K562 (cell line): Measurements from ENCODE around the gene NKAIN4. TPM values are rescaled to one million over a fixed set of nuclear protein-coding genes. Genes with fewer than 3 reads are reported as not detected.

Source experiments
- ATF4 ChIP-seq: fragments of 450-650 bp; formaldehyde crosslinking; IDR thresholded peaks from 2 replicates; pipeline ENCODE4 v1.4.0; 2022; ENCODE audit warnings: mild to moderate bottlenecking, moderate library complexity
- CBFA2T3 ChIP-seq: fragments of 450-650 bp; IDR thresholded peaks from 2 replicates; pipeline ENCODE4 v1.6.1; 2017
- KDM5B ChIP-seq: fragments of 200-600 bp; sonication (generic); IDR thresholded peaks from 2 replicates; pipeline ENCODE4 v1.6.1; 2012; ENCODE audit warnings: low read depth, mild to moderate bottlenecking, moderate library complexity, low read length, control low read depth, inconsistent platforms; ENCODE audit not compliant: insufficient replicate concordance
- NFE2L1 ChIP-seq: fragments of 450-650 bp; IDR thresholded peaks from 2 replicates; pipeline ENCODE4 v1.6.1; 2016; ENCODE audit warnings: missing genetic modification characterization, low read depth, mild to moderate bottlenecking, missing compliant biosample characterization, moderate library complexity, borderline replicate concordance
- PHF8 ChIP-seq: fragments of 200-600 bp; sonication (generic); IDR thresholded peaks from 2 replicates; pipeline ENCODE4 v1.6.1; 2012; ENCODE audit warnings: mixed run types, mild to moderate bottlenecking, inconsistent platforms, low read length, moderate library complexity, borderline replicate concordance
- POLR2A ChIP-seq: fragments of 450-650 bp; conservative IDR thresholded peaks from 2 replicates; pipeline ENCODE4 v1.6.1; 2016
- RBFOX2 ChIP-seq: fragments of 200-400 bp; formaldehyde crosslinking; IDR thresholded peaks from 2 replicates; pipeline ENCODE4 v1.6.1; 2017; ENCODE audit warnings: low read depth, mild to moderate bottlenecking, low read length, moderate library complexity
- polyA plus RNA-seq, 8 experiments: library from polyadenylated mRNA; depleted of rRNA in 4 of 8; stranded (reverse) in 5 of 8; unstranded in 3 of 8; fragments of >200 nt; fragmentation: Nextera tagmentation in 2 of 8; fragmentation: Illumina TruSeq in 1 of 8; extraction: Ambion mirVana in 2 of 8; extraction: Trizol in 1 of 8; gene quantifications; 2 replicates each; pipeline versions ENCODE4 v1.2.1 to v1.2.3, GENCODE V29; 2011 to 2014; ENCODE audit warnings: inconsistent platforms in 1 of 8, missing spikeins in 1 of 8
- total RNA-seq, 7 experiments: library from RNA; depleted of rRNA in 6 of 7; stranded (reverse); fragments of >200 nt in 6 of 7; fragmentation: Illumina TruSeq in 2 of 7; extraction: Trizol in 2 of 7; gene quantifications; 2 replicates each; pipeline versions ENCODE4 v1.2.1 to v1.2.3, GENCODE V29; 2011 to 2021; ENCODE audit warnings: low replicate concordance in 1 of 7
- TF ChIP-seq, protein P1 (sequence below), 2 experiments: IDR thresholded peaks; 2 replicates each; pipeline ENCODE4 v1.6.1; 2012; ENCODE audit warnings: improper control_type of control experiment in 2 of 2, low read depth in 2 of 2, low read length in 2 of 2, borderline replicate concordance in 1 of 2
- TF ChIP-seq, protein P2 (sequence below): fragments of 250-450 bp; sonication (Bioruptor Pico); IDR thresholded peaks from 2 replicates; pipeline ENCODE4 v1.8.0; 2022; ENCODE audit warnings: moderate library complexity, mild to moderate bottlenecking, inconsistent platforms
- TF ChIP-seq, protein P3 (sequence below): conservative IDR thresholded peaks from 2 replicates; pipeline ENCODE4 v1.6.1; 2011; ENCODE audit warnings: low read depth, mild to moderate bottlenecking, low read length; ENCODE audit not compliant: control insufficient read depth
- TF ChIP-seq, protein P4 (sequence below): fragments of 450-650 bp; IDR thresholded peaks from 2 replicates; pipeline ENCODE4 v1.7.1; 2018; ENCODE audit warnings: mild to moderate bottlenecking, low read depth; ENCODE audit not compliant: partially characterized antibody

NKAIN4 gene
- total and polyA plus RNA-seq, 9 of the 15 experiments (the other 6 are each of a cell fraction or from before 2014, with no cell fraction given) = not detected

DNA sequence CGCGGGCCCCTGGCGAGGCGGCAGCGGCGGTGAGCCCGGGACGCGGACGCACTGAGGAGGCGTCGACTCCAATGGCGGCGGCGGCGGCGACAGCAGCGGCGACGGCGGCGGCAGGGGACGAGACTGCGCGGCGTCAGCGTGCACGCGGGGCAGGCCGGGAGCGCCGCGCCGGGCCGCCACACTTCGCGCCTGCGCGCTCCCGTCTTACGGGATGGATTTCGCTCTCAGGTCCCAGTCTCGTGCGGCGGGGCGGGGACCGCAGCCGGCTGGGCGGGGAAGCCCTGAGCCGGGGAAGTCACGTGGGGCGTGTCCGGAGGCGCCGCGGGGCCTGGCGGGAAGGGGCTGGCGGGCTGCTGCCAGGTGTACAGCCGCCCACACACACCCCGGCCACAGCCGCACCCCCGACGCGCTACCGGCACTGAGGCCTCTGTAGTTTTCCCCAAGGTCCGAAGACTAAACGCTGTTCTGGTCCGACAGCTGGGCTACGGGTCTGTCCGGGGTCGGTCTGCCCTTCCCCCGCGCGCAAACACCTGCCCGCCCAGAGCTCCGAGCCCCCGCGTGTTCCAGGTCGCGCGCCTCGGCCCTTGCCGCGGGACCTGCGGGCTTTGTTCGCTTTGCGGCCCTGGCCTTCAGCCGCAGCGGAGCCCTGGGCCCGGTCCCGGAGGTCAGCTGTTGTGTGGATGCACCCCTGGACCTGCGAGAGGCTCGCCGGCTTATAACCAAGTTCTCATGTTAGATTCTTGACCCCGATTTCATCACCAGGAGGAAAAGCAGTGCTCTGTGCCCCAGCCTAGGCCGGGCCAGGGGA is 38.0 kb downstream of the NKAIN4 start, which contains the start of gene YTHDF1 (continued):
- TF ChIP-seq ATF4 (CRISPR knock-in tag) (peak; percentile 16; the same call in 1 of the 2 replicates), POLR2A (peak; percentile 77), RBFOX2 (peak; percentile 81), NFE2L1 (tag) (no peak), KDM5B (peak; percentile 85), CBFA2T3 (peak; percentile 40; the same call in 1 of the 2 replicates), PHF8 (peak; percentile 76; the same call in 1 of the 2 replicates)
- TF ChIP-seq, protein P1, sequence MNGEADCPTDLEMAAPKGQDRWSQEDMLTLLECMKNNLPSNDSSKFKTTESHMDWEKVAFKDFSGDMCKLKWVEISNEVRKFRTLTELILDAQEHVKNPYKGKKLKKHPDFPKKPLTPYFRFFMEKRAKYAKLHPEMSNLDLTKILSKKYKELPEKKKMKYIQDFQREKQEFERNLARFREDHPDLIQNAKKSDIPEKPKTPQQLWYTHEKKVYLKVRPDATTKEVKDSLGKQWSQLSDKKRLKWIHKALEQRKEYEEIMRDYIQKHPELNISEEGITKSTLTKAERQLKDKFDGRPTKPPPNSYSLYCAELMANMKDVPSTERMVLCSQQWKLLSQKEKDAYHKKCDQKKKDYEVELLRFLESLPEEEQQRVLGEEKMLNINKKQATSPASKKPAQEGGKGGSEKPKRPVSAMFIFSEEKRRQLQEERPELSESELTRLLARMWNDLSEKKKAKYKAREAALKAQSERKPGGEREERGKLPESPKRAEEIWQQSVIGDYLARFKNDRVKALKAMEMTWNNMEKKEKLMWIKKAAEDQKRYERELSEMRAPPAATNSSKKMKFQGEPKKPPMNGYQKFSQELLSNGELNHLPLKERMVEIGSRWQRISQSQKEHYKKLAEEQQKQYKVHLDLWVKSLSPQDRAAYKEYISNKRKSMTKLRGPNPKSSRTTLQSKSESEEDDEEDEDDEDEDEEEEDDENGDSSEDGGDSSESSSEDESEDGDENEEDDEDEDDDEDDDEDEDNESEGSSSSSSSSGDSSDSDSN (IDR thresholded peaks at IDR 0.05; ENCODE audit: borderline replicate concordance in 1 of 2, low read depth in 2 of 2, low read length in 2 of 2) = 0 out of 4 replicates have a peak, but pooled peaks of 1 of the 2 experiments have one; percentile 35
- TF ChIP-seq, protein P2, sequence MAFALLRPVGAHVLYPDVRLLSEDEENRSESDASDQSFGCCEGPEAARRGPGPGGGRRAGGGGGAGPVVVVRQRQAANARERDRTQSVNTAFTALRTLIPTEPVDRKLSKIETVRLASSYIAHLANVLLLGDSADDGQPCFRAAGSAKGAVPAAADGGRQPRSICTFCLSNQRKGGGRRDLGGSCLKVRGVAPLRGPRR (CRISPR knock-in tag) = no peak
- TF ChIP-seq, protein P3, sequence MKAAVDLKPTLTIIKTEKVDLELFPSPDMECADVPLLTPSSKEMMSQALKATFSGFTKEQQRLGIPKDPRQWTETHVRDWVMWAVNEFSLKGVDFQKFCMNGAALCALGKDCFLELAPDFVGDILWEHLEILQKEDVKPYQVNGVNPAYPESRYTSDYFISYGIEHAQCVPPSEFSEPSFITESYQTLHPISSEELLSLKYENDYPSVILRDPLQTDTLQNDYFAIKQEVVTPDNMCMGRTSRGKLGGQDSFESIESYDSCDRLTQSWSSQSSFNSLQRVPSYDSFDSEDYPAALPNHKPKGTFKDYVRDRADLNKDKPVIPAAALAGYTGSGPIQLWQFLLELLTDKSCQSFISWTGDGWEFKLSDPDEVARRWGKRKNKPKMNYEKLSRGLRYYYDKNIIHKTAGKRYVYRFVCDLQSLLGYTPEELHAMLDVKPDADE = no peak
- TF ChIP-seq, protein P4, sequence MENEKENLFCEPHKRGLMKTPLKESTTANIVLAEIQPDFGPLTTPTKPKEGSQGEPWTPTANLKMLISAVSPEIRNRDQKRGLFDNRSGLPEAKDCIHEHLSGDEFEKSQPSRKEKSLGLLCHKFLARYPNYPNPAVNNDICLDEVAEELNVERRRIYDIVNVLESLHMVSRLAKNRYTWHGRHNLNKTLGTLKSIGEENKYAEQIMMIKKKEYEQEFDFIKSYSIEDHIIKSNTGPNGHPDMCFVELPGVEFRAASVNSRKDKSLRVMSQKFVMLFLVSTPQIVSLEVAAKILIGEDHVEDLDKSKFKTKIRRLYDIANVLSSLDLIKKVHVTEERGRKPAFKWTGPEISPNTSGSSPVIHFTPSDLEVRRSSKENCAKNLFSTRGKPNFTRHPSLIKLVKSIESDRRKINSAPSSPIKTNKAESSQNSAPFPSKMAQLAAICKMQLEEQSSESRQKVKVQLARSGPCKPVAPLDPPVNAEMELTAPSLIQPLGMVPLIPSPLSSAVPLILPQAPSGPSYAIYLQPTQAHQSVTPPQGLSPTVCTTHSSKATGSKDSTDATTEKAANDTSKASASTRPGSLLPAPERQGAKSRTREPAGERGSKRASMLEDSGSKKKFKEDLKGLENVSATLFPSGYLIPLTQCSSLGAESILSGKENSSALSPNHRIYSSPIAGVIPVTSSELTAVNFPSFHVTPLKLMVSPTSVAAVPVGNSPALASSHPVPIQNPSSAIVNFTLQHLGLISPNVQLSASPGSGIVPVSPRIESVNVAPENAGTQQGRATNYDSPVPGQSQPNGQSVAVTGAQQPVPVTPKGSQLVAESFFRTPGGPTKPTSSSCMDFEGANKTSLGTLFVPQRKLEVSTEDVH = peak; percentile 57
